ENCODE measurements around the gene RFT1. TPM values are rescaled to one million over a fixed set of nuclear protein-coding genes. Genes with fewer than 3 reads are reported as not detected.

Gene RFT1
- total RNA-seq, 4 donors from 2014 or later = 9.0 to 19.8 (median 10.8) TPM

- no peak for DNase-seq
- H3K9me3 ChIP-seq = no peaks in the 10 kb centered on the region
- TF ChIP-seq CTCF (IDR thresholded peaks at IDR 0.05) = no peak
- no peak for TF ChIP-seq POLR2A (IDR thresholded peaks at IDR 0.05)
- H3K4me1 ChIP-seq = peaks cover 0 to 6% (median 2%) of the 10 kb centered on the region in 4 donors
- H3K4me3 ChIP-seq = no peak overlapping the region
- H3K36me3 ChIP-seq = no peaks in the 10 kb centered on the region
- H3K27ac ChIP-seq = no peak overlapping the region
- H3K27me3 ChIP-seq = no peaks in the 10 kb centered on the region
Measured at GRCh38 chr3:53038679-53039375, 91.4 kb downstream of the RFT1 start.

Other genes with a start within 250 kb of the RFT1 start
- gene STIMATE, start 232.9 kb downstream of the RFT1 start, total RNA-seq = 10 to 100 TPM; 16.1 to 91.6 (median 17.0) TPM
- 10 to 100 TPM; 16.1 to 45.4 (median 23.0) TPM for gene SFMBT1, start 84.4 kb downstream of the RFT1 start, total RNA-seq
- 10 to 100 TPM; 36.3 to 73.1 (median 70.6) TPM for gene PRKCD, start 30.8 kb upstream of the RFT1 start, total RNA-seq
- 100 to 1,000 TPM; 130 to 171 (median 145) TPM for gene TKT, start 125.6 kb upstream of the RFT1 start, total RNA-seq
- 10 to 100 TPM; 14.0 to 31.4 (median 20.5) TPM for gene DCP1A, start 217.1 kb upstream of the RFT1 start, total RNA-seq